Upper lobe of left lung (tissue), 4 donors: Measurements from ENCODE around the gene TENM3.

Experiments used
- CTCF ChIP-seq, 6 experiments: fragments of 450-650 bp in 4 of 6; fragments of 200-600 bp in 2 of 6; sonication (generic) in 2 of 6; IDR thresholded peaks; one replicate each; pipeline ENCODE4 v1.5.1; 2016 to 2019; ENCODE audit warnings: antibody characterized with exemption in 6 of 6
- EP300 ChIP-seq, 4 donors: sonication (generic); formaldehyde crosslinking; IDR thresholded peaks; one replicate each; pipeline ENCODE4 v1.5.1; 2017; ENCODE audit warnings: antibody characterized with exemption in 4 of 4, control low read depth in 2 of 4
- POLR2A ChIP-seq, 4 donors: fragments of 450-650 bp; IDR thresholded peaks; one replicate each; pipeline ENCODE4 v1.5.1; 2016 to 2017; ENCODE audit warnings: antibody characterized with exemption in 4 of 4, mild to moderate bottlenecking in 2 of 4
- POLR2AphosphoS5 ChIP-seq, 2 donors: sonication (generic); formaldehyde crosslinking; IDR thresholded peaks; one replicate each; pipeline ENCODE4 v1.5.1; 2017; ENCODE audit warnings: antibody characterized with exemption in 2 of 2

GRCh38 chr4:182799515-182800215 is 556.5 kb downstream of the TENM3 start:
- TF ChIP-seq CTCF (IDR thresholded peaks at IDR 0.05) (no peak), POLR2AphosphoS5 (IDR thresholded peaks at IDR 0.05) (no peak), POLR2A (IDR thresholded peaks at IDR 0.05) (no peak), EP300 (IDR thresholded peaks at IDR 0.05) (no peak)
